Stimulated activated naive CD8-positive, alpha-beta T cell treated with anti-CD3 and anti-CD28 coated beads, Interleukin-15, amount 100 ng/mL, for 72 hours (primary cell): Measurements from ENCODE around the gene FNBP1.

ENCODE experiments used
- ATAC-seq: fragments of 150-1000 bp; cut with Tn5 transposase; 2 replicates; pipeline ENCODE4 v1.10.0; 2021; ENCODE audit warnings: mild to moderate bottlenecking, moderate library complexity
- DNase-seq, 2 donors: peaks; one replicate each; pipeline ENCODE4 v3.0.0; 2021 to 2022
- H3K27ac Mint-ChIP-seq, 2 donors: one replicate each; pipeline ENCODE4 v1.8.0; 2022; ENCODE audit warnings: mild to moderate bottlenecking in 2 of 2, mixed read lengths in 2 of 2, moderate library complexity in 2 of 2
- H3K27me3 Mint-ChIP-seq: one replicate; pipeline ENCODE4 v1.8.0; 2022; ENCODE audit warnings: mixed read lengths
- H3K4me1 Mint-ChIP-seq: one replicate; pipeline ENCODE4 v1.8.0; 2022; ENCODE audit warnings: mild to moderate bottlenecking, mixed read lengths
- H3K4me3 Mint-ChIP-seq, 2 donors: one replicate each; pipeline ENCODE4 v1.8.0; 2022; ENCODE audit warnings: mild to moderate bottlenecking in 2 of 2, mixed read lengths in 2 of 2, moderate library complexity in 1 of 2
- H3K9me3 Mint-ChIP-seq, 2 donors: one replicate each; pipeline ENCODE4 v1.8.0; 2022; ENCODE audit warnings: mixed read lengths in 2 of 2

FNBP1 gene

GRCh38 chr9:129869585-129870501 lies 173.1 kb downstream of the FNBP1 start:
- H3K4me3 Mint-ChIP-seq = peak overlapping the region; percentile 76 to 77
- peaks cover 91% of the 10 kb centered on the region for H3K4me1 Mint-ChIP-seq
- peak overlapping the region; percentile 93 to 96 for H3K27ac Mint-ChIP-seq
- ATAC-seq (no peak), DNase-seq (no peak)
- no peaks in the 10 kb centered on the region for H3K9me3 Mint-ChIP-seq
- no peaks in the 10 kb centered on the region for H3K27me3 Mint-ChIP-seq

GRCh38 chr9:129868872-129869486 lies 174.0 kb downstream of the FNBP1 start:
- Mint-ChIP-seq H3K27me3 (no peaks in the 10 kb centered on the region), H3K9me3 (no peaks in the 10 kb centered on the region), H3K4me3 (peak overlapping the region; percentile 76 to 77), H3K27ac (peak overlapping the region; percentile 93 to 96), H3K4me1 (peaks cover 90% of the 10 kb centered on the region)
- DNase-seq (peak; percentile 80 to 92), ATAC-seq (peak; percentile 95)

- no peak for ATAC-seq
- H3K9me3 Mint-ChIP-seq = no peaks in the 10 kb centered on the region
Measured at GRCh38 chr9:129868023-129868871, 174.7 kb downstream of the FNBP1 start.

GRCh38 chr9:129867136-129868022 lies 175.6 kb downstream of the FNBP1 start:
- H3K27ac Mint-ChIP-seq = peak overlapping the region; percentile 94 to 99
- H3K27me3 Mint-ChIP-seq = no peaks in the 10 kb centered on the region
- H3K4me3 Mint-ChIP-seq = peak overlapping the region; percentile 69 to 76
- H3K4me1 Mint-ChIP-seq = peaks cover 96% of the 10 kb centered on the region
- peak; percentile 7 for ATAC-seq
- H3K9me3 Mint-ChIP-seq = no peaks in the 10 kb centered on the region
- peak in 1 of 2 donors; percentile 52 for DNase-seq

More at GRCh38 chr9:129868023-129868871, 174.7 kb downstream of the FNBP1 start:
- Mint-ChIP-seq H3K27me3 (no peaks in the 10 kb centered on the region), H3K4me3 (peak overlapping the region; percentile 76 to 77), H3K27ac (peak overlapping the region; percentile 94 to 99), H3K4me1 (peaks cover 90% of the 10 kb centered on the region)
- DNase-seq = no peak

GRCh38 chr9:129866394-129867135 lies 176.4 kb downstream of the FNBP1 start:
- Mint-ChIP-seq H3K27me3 (no peaks in the 10 kb centered on the region), H3K27ac (peak overlapping the region; percentile 94 to 99), H3K9me3 (no peaks in the 10 kb centered on the region), H3K4me3 (peak overlapping the region; percentile 43 to 69), H3K4me1 (peaks cover 97% of the 10 kb centered on the region)
- ATAC-seq = no peak
- peak in 1 of 2 donors; percentile 57 for DNase-seq

- no peak for ATAC-seq
- H3K4me1 Mint-ChIP-seq = peaks cover 97% of the 10 kb centered on the region
- peak overlapping the region; percentile 94 to 99 for H3K27ac Mint-ChIP-seq
- H3K4me3 Mint-ChIP-seq = peak overlapping the region; percentile 43 to 69
- H3K27me3 Mint-ChIP-seq = no peaks in the 10 kb centered on the region
- no peaks in the 10 kb centered on the region for H3K9me3 Mint-ChIP-seq
- DNase-seq = no peak
Measured at GRCh38 chr9:129865668-129866320, 177.2 kb downstream of the FNBP1 start.

- H3K4me3 Mint-ChIP-seq = peak overlapping the region in 1 of 2 donors; percentile 42
- no peak for DNase-seq
- no peaks in the 10 kb centered on the region for H3K27me3 Mint-ChIP-seq
- peaks cover 96% of the 10 kb centered on the region for H3K4me1 Mint-ChIP-seq
- peak overlapping the region; percentile 73 to 91 for H3K27ac Mint-ChIP-seq
- H3K9me3 Mint-ChIP-seq = no peaks in the 10 kb centered on the region
- no peak for ATAC-seq
Measured at GRCh38 chr9:129864991-129865647, 177.9 kb downstream of the FNBP1 start.

GRCh38 chr9:129863059-129863690 lies 179.8 kb downstream of the FNBP1 start:
- no peaks in the 10 kb centered on the region for H3K27me3 Mint-ChIP-seq
- H3K4me1 Mint-ChIP-seq = peaks cover 90% of the 10 kb centered on the region
- ATAC-seq (peak; percentile 91), DNase-seq (peak; percentile 71 to 87)
- peak overlapping the region; percentile 85 to 86 for H3K27ac Mint-ChIP-seq
- peak overlapping the region; percentile 56 to 58 for H3K4me3 Mint-ChIP-seq
- no peaks in the 10 kb centered on the region for H3K9me3 Mint-ChIP-seq

GRCh38 chr9:129861447-129861827 lies 181.6 kb downstream of the FNBP1 start:
- ATAC-seq = no peak
- no peak for DNase-seq
- H3K4me1 Mint-ChIP-seq = peaks cover 84% of the 10 kb centered on the region
- no peak overlapping the region for H3K27ac Mint-ChIP-seq
- H3K27me3 Mint-ChIP-seq = no peaks in the 10 kb centered on the region
- H3K9me3 Mint-ChIP-seq = no peaks in the 10 kb centered on the region
- H3K4me3 Mint-ChIP-seq = peak overlapping the region in 1 of 2 donors; percentile 63

- H3K4me1 Mint-ChIP-seq = peaks cover 84% of the 10 kb centered on the region
- peak overlapping the region; percentile 68 to 81 for H3K27ac Mint-ChIP-seq
- no peaks in the 10 kb centered on the region for H3K27me3 Mint-ChIP-seq
- peak overlapping the region; percentile 55 to 63 for H3K4me3 Mint-ChIP-seq
- DNase-seq (peak in 1 of 2 donors; percentile 62), ATAC-seq (peak; percentile 68)
- H3K9me3 Mint-ChIP-seq = no peaks in the 10 kb centered on the region
Measured at GRCh38 chr9:129860653-129861446, 182.1 kb downstream of the FNBP1 start.

GRCh38 chr9:129858167-129858962 lies 184.6 kb downstream of the FNBP1 start:
- no peak for DNase-seq

More at GRCh38 chr9:129858167-129858962, 184.6 kb downstream of the FNBP1 start:
- no peaks in the 10 kb centered on the region for H3K9me3 Mint-ChIP-seq
- no peak overlapping the region for H3K4me3 Mint-ChIP-seq
- peak overlapping the region in 1 of 2 donors; percentile 34 for H3K27ac Mint-ChIP-seq
- H3K27me3 Mint-ChIP-seq = no peaks in the 10 kb centered on the region
- ATAC-seq = no peak
- H3K4me1 Mint-ChIP-seq = peaks cover 87% of the 10 kb centered on the region
